Memory B cell (primary cell): Measurements from ENCODE around the gene GJC1.
A peak's percentile ranks its signal among the peaks of the same experiment; 100 is the strongest.
"Not testable (repeated sequence)": the region's sequence is repeated elsewhere in the genome, so short reads cannot be mapped to it uniquely, and the experiment has no call there.

ENCODE experiments used
- ATAC-seq: fragments of 150-1000 bp; cut with Tn5 transposase; 2 replicates; pipeline ENCODE4 v1.10.0; 2021; ENCODE audit warnings: low read depth, mild to moderate bottlenecking, moderate library complexity
- DNase-seq, 2 donors: peaks; one replicate each; pipeline ENCODE4 v3.0.0; 2022; ENCODE audit warnings: low spot score in 2 of 2
- H3K27ac Mint-ChIP-seq: one replicate; pipeline ENCODE4 v1.8.0; 2022; ENCODE audit warnings: mild to moderate bottlenecking, moderate library complexity, mixed read lengths
- H3K27me3 Mint-ChIP-seq: one replicate; pipeline ENCODE4 v1.8.0; 2022; ENCODE audit warnings: mixed read lengths
- H3K36me3 Mint-ChIP-seq: one replicate; pipeline ENCODE4 v1.8.0; 2022; ENCODE audit warnings: mild to moderate bottlenecking, mixed read lengths
- H3K4me1 Mint-ChIP-seq: one replicate; pipeline ENCODE4 v1.8.0; 2022; ENCODE audit warnings: mixed read lengths
- H3K4me3 Mint-ChIP-seq: one replicate; pipeline ENCODE4 v1.8.0; 2022; ENCODE audit warnings: mild to moderate bottlenecking, moderate library complexity, mixed read lengths
- H3K9me3 Mint-ChIP-seq: one replicate; pipeline ENCODE4 v1.8.0; 2022; ENCODE audit warnings: mixed read lengths

GJC1 gene

DNA sequence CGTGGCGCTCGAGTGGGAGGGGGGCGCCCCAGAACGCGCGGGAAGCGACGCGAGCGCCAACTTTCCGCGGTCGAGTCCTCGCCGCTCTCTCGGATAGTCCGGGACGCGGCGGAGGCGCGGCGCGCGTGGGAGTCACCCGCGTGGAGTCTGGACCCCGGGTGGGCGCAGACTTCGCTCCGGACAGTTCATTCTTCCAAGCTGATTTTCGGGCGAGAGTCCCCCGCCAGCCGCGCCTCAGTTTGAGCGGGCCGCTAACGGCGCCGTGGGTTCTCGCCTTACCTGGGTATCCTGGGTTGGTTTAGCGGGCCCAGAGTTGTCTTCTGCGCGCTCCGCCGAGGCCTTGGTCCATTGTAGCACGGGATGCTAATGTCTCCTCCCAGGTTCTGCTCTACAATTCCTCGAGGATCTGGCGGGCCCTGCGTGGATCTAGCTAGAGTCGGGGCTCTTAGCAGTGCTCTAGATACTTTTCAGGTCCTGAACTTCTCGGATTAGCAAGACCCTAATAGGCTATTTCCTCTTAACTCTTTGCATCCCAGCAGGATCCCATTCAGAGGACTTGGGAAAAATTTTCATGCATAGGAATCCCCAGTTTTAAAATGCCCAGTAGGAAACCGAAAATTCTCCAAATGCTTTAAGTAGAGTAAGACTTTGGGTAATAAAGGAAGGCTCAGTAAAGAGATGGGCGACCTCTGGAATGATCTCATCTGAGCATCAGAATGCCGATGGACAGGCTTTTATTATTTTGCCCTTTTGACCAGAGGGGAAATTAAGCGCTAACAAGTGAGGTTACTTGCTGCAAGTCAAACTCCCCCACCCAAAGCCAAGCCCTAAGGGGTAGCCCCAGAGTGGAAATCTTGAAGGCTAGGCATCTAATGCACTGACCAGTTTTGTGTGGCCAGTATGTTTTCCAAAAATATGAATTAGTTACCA lies 537 bp upstream of the GJC1 start:
- no peak overlapping the region for H3K27ac Mint-ChIP-seq
- DNase-seq (peak; percentile 6 to 35), ATAC-seq (peak; percentile 51)
- H3K4me3 Mint-ChIP-seq = peak overlapping the region; percentile 76
- H3K9me3 Mint-ChIP-seq = no peaks in the 10 kb centered on the region
- H3K36me3 Mint-ChIP-seq = no peaks in the 10 kb centered on the region
- peaks cover 7% of the 10 kb centered on the region for H3K4me1 Mint-ChIP-seq
- peaks cover 18% of the 10 kb centered on the region for H3K27me3 Mint-ChIP-seq

DNA sequence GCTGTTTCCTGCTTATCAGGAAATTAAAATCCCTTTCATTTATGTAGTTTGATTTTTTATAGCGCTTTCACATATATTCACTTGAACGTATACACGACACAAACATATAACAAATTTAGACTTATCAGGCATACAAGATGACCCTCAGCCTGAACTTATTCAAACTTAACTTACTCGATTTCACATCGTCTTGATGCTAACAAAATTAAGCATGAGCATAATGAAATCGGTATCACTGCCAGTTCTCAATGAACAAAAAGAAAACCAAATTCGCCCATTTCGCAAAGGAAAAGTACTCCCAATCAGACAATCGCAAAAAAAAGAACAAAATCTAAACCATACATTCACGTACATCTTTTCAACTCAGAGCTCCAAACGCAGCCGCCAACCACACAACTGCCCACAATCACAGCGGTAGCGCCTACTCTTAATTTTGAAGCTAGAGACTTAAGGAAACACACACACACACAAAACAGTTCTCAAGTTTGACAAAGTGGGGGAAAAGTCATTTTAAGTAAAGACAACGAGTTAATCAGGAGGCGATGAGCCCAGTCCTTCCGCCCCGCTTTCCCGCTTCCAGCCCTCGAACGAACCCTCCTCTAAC lies 1.1 kb downstream of the GJC1 start:
- ATAC-seq (peak; percentile 14), DNase-seq (no peak)
- H3K4me1 Mint-ChIP-seq = peaks cover 7% of the 10 kb centered on the region
- H3K27ac Mint-ChIP-seq = no peak overlapping the region
- peak overlapping the region; percentile 77 for H3K4me3 Mint-ChIP-seq
- no peaks in the 10 kb centered on the region for H3K36me3 Mint-ChIP-seq
- H3K27me3 Mint-ChIP-seq = peaks cover 17% of the 10 kb centered on the region
- H3K9me3 Mint-ChIP-seq = no peaks in the 10 kb centered on the region

DNA sequence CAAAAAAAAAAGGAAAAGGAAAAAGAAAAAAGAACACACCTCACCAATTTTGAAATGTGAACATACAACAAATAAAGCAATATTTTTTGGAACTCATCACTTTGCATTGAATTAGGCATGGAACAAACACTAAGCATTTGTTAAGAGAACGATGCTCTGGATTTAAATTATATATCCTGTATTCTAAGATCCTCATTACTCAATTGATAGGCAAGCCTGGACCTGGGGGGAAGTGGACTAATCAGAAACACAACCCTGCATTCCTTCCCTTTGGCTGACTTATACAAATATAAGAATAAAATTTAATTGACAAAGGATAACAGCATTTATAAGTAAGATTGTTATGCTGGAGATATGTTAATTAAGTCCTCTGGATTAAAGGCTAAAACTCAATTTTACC lies 2.2 kb downstream of the GJC1 start:
- Mint-ChIP-seq H3K36me3 (no peaks in the 10 kb centered on the region), H3K27ac (no peak overlapping the region), H3K27me3 (peaks cover 12% of the 10 kb centered on the region), H3K4me3 (no peak overlapping the region), H3K9me3 (no peaks in the 10 kb centered on the region), H3K4me1 (peaks cover 7% of the 10 kb centered on the region)
- no peak for ATAC-seq
- DNase-seq = no peak

DNA sequence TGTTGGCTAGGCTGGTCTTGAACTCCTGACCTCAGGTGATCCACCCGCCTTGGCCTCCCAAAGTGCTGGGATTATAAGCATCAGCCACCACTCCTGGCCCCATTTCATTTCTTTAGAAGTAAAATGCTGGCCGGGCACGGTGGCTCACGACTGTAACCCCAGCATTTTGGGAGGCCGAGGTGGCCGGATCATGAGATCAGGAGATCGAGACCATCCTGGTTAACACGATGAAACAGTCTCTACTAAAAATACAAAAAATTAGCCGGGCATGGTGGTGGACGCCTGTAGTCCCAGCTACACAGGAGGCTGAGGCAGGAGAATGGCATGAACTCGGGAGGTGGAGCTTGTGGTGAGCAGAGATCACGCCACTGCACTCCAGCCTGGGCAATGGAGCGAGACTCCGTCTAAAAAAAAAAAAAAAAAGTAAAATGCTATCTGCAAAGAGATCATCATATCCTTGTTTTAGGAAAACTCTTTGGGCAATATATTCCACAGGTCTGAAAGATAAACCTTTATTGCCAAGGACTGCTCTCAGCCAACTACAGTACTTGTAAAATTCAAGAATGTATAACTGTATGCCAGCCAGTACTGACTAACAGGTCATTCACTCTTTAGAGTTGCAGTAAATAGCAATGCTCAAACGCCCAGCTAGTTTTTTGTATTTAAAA lies 3.8 kb downstream of the GJC1 start:
- Mint-ChIP-seq H3K36me3 (no peaks in the 10 kb centered on the region), H3K27me3 (peaks cover 12% of the 10 kb centered on the region), H3K4me1 (peaks cover 7% of the 10 kb centered on the region), H3K9me3 (no peaks in the 10 kb centered on the region), H3K4me3 (no peak overlapping the region), H3K27ac (no peak overlapping the region)
- no peak for ATAC-seq
- no peak for DNase-seq

DNA sequence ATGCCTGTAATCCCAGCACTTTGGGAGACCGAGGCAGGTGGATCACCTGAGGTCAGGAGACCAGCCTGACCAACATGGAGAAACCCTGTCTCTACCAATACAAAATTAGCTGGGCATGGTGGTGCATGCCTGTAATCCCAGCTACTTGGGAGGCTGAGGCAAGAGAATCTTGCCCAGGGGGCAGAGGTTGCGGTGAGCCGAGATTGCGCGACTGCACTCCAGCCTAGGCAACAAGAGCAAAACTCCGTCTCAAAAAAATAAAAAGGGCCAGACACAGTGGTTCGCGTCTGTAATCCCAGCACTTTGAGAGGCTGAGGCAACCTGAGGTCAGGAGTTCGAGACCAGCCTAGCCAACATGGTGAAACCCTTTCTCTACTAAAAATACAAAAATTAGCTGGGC lies 4.9 kb downstream of the GJC1 start:
- H3K36me3 Mint-ChIP-seq, ATAC-seq, H3K4me3 Mint-ChIP-seq, DNase-seq, H3K9me3 Mint-ChIP-seq, H3K27ac Mint-ChIP-seq, H3K4me1 Mint-ChIP-seq: not testable (repeated sequence)
- peaks cover 12% of the 10 kb centered on the region for H3K27me3 Mint-ChIP-seq

DNA sequence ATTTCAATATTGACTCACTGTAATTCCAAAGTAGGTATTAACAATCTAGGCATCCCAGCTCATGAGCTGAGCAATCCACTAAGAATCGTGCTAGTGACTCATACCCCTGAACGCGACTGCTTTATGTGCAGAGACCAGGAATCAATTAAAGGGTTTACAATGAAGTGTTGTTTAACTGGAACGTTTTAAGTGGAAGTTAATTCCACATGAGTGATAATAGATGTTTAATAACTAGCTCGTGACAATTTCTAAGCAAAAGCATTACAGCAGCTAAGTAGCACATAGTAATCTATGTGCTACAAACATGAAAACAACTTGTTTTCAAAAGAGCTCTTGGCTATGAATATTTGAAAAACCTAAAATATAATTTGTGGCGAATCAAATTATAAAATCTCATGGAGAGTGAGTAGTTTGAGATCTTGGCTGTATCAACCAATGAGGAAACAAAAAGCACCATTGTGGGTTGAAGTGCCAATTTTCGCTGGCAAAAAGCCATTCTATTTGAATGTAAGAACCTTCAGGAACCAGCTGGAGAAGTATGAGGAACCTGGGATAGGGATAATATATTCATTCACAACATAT lies 9.4 kb downstream of the GJC1 start:
- no peak for DNase-seq
- Mint-ChIP-seq H3K27ac (no peak overlapping the region), H3K27me3 (no peaks in the 10 kb centered on the region), H3K4me1 (no peaks in the 10 kb centered on the region), H3K9me3 (no peaks in the 10 kb centered on the region), H3K4me3 (no peak overlapping the region), H3K36me3 (no peaks in the 10 kb centered on the region)
- ATAC-seq = no peak

DNA sequence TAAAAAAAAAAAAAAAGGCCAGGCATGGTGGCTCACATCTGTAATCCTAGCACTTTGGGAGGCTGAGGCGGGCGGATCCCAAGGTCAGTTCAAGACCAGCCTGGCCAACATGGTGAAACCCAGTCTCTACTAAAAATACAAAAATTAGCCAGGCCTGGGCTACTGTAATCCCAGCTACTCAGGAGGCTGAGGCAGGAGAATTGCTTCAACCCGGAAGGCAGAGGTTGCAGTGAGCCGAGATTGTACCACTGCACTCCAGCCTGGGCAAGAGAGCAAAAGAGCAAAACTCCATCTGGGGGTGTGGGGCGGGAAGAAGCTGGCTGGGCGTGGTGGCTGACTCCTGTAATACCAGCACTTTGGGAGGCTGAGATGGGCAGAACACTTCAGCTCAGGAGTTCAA lies 11.6 kb downstream of the GJC1 start:
- not testable (repeated sequence) for ATAC-seq, H3K4me3 Mint-ChIP-seq

DNA sequence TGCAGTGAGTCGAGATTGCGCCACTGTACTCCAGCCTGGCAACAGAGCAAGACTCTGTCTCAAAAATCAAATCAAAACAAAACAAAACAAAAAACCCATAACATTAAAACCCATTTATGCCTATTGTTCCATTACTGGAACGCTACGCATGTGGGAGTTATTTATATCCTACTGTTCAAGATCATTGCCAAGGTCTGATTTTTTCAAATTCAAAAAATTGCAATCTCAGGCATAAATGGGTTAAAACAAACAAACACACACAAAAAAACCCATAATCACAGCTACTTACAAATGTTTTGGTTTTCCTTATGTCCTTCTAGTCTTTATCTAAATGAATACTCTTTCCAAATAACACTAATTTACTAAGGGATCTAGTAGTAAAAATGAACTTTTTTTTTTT lies 17.8 kb downstream of the GJC1 start:
- H3K36me3 Mint-ChIP-seq = no peaks in the 10 kb centered on the region
- ATAC-seq (no peak), DNase-seq (no peak)
- no peak overlapping the region for H3K27ac Mint-ChIP-seq
- H3K4me1 Mint-ChIP-seq = no peaks in the 10 kb centered on the region
- H3K4me3 Mint-ChIP-seq = no peak overlapping the region
- H3K27me3 Mint-ChIP-seq = peaks cover 6% of the 10 kb centered on the region
- no peaks in the 10 kb centered on the region for H3K9me3 Mint-ChIP-seq

More for the DNA sequence above, 11.6 kb downstream of the GJC1 start:
- not testable (repeated sequence) for H3K36me3 Mint-ChIP-seq, H3K27me3 Mint-ChIP-seq, DNase-seq, H3K27ac Mint-ChIP-seq, H3K9me3 Mint-ChIP-seq, H3K4me1 Mint-ChIP-seq

DNA sequence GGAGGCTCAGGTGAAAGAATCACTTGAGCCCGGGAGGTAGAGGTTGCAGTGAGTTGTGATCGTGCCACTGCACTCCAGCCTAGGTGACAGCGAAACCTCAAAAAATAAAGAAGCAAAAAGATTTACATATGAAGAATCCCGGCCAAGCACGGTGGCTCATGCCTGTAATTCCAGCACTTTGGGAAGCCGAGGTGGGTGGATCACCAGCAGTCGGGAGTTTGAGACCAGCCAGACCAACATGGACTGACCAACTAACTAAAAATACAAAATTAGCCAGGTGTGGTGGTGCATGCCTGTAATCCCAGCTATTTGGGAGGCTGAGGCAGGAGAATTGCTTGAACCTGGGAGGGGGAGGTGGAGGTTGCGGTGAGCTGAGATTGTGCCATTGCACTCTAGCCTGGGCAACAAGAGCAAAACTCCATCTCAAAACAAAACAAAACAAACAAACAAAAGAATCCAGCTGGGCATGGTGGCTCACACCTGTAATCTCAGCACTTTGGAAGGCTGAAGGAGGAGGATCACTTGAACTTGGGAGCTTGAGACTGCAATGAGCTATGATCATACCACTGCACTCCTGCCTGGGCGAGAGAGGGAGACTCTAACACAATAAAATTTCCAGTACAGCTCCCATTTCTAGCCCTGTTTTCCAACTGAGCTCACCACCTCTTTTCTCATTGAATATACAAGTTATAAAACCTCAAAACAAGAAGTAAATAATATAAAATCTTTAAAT lies 21.3 kb downstream of the GJC1 start:
- not testable (repeated sequence) for H3K36me3 Mint-ChIP-seq, H3K27ac Mint-ChIP-seq, DNase-seq, H3K27me3 Mint-ChIP-seq, ATAC-seq, H3K4me1 Mint-ChIP-seq, H3K9me3 Mint-ChIP-seq, H3K4me3 Mint-ChIP-seq

DNA sequence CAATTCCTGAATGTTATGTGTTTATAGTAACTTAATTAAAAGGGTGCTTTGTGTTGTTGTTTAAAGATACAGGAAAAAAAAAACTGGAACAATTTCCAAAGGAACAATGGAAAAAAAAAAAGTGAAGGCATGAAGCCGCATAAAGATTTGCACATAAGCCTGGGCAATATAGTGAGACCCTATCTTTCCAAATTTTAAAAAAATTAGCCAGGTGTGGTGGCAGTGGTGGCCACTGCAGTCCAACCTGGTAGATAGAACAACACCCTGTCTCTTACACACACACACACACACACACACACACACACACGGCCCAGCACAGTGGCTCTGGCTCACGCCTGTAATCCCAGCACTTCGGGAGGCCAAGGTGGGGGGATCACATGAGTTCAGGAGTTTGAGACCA lies 21.9 kb downstream of the GJC1 start:
- DNase-seq = no peak
- Mint-ChIP-seq H3K27ac (no peak overlapping the region), H3K36me3 (no peaks in the 10 kb centered on the region), H3K4me1 (no peaks in the 10 kb centered on the region), H3K4me3 (no peak overlapping the region), H3K27me3 (peaks cover 9% of the 10 kb centered on the region), H3K9me3 (no peaks in the 10 kb centered on the region)
- no peak for ATAC-seq

DNA sequence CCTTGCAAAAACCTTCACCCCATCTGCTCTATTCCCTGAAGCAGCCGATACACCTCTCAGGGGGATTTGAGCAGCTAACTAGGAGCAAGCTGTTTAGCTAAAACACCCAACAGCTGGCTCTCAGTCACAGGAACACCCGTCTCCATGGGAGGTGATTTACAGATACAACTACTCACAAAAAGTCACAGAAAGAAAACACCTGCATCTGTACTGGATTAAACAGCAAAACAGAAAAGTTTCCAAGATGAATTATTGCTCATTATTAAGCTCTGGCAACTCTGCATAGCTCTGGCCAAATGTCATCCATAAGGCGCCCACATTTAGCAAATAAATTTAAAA lies 22.3 kb downstream of the GJC1 start:
- Mint-ChIP-seq H3K4me1 (no peaks in the 10 kb centered on the region), H3K4me3 (no peak overlapping the region), H3K9me3 (no peaks in the 10 kb centered on the region), H3K27me3 (peaks cover 7% of the 10 kb centered on the region), H3K27ac (no peak overlapping the region), H3K36me3 (no peaks in the 10 kb centered on the region)
- ATAC-seq = no peak
- no peak for DNase-seq

DNA sequence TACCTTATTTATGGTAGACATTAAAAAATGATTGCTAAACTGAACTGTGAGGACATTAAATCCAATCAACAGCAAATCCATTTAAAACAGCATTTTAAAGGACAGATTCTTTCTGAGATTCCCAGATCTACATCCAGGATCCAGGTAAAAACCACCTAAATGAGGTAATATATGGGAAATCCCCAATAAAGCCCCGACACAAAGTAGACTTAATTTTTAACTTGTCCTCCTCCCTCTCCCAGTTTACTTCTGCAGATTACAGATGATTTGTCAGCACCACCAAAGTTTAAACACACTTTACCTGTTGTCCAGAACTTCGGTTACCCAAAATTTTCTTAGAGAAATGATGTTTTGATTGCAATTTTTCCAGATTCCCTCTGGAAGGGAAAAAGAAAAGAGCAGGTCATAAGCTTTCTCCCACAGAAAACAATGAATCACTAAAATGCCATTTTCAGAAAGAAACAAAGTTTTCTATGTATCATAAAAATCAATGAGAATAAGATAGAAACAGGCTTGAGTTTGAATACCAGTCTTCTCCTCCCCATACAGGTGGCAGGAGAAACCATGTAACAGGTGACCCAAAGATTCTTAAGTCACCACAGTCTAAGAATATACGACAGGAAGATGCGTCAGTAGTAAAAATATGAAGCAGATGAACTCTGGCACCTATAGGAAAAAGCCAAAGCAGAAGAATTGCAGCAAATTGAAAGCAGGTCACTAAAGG lies 22.8 kb downstream of the GJC1 start:
- Mint-ChIP-seq H3K9me3 (no peaks in the 10 kb centered on the region), H3K4me3 (no peak overlapping the region), H3K27ac (no peak overlapping the region), H3K4me1 (no peaks in the 10 kb centered on the region), H3K27me3 (peaks cover 6% of the 10 kb centered on the region), H3K36me3 (no peaks in the 10 kb centered on the region)
- ATAC-seq = no peak
- no peak for DNase-seq

DNA sequence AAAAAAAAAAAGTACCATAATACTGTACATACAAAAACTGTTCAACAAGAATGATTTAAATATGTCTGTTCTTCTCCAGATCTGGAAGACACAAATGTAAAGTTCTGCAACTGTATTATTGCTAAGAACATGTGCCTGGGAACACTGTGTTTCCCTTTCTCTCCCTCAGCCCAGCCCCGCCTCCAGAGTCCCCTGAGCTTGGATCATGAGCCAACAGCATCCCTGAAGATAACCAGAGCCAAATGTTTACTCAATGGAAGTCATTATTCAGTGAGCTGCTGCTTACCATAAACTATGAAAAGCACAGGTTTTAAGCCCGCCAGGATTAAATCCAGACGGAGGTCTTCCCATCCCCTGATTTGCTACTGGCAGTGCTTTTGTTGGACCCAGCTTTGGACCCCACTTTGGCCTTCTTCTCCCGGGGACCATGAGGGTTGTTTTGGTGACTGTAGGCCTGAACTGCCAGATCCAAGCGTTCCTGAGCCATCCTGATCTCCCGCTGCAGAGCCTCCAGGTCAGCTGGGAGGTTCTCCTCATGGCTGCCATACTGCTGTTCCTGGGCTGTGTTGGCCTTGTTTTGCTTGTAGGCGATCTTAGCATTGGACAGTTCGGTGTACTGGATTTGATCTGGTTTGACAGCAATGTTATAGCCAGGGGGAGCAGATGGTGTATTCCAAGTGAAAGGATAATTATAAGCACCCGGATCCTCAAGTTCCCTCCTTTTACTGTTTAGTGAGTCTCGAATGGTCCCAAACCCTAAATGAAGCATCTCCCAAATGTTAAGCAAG lies 25.6 kb downstream of the GJC1 start:
- no peaks in the 10 kb centered on the region for H3K36me3 Mint-ChIP-seq
- no peak overlapping the region for H3K27ac Mint-ChIP-seq
- no peak overlapping the region for H3K4me3 Mint-ChIP-seq
- H3K9me3 Mint-ChIP-seq = no peaks in the 10 kb centered on the region
- no peaks in the 10 kb centered on the region for H3K4me1 Mint-ChIP-seq
- H3K27me3 Mint-ChIP-seq = peaks cover 6% of the 10 kb centered on the region
- ATAC-seq (no peak), DNase-seq (no peak)
